IMR-90 (cell line): ENCODE results near the gene PRDX4. TPM values are rescaled to one million over a fixed set of nuclear protein-coding genes. Genes with fewer than 3 reads are reported as not detected.
"Not testable (repeated sequence)": the region's sequence is repeated elsewhere in the genome, so short reads cannot be mapped to it uniquely, and the experiment has no call there.

ENCODE experiments used
- ATAC-seq: fragments of 200-7000 bp; cut with Tn5 transposase; 2 replicates; pipeline ENCODE4 v1.9.1; 2020; ENCODE audit warnings: low read depth, mild to moderate bottlenecking, moderate library complexity
- BruUV-seq: library from RNA; stranded (reverse); fragments of 400-500 nt; replicated peaks from 2 replicates; lab custom pipeline; 2021; lab: Mats Ljungman, UMichigan
- CTCF ChIA-PET: fragments of 300-600 bp; formaldehyde crosslinking; extraction: SDS; loops from one replicate; lab custom pipeline; 2021; ENCODE audit warnings: antibody characterized with exemption; lab: Yijun Ruan, JAX
- POLR2A ChIA-PET: fragments of 300-600 bp; sonication (Branson Sonifier 250); formaldehyde crosslinking; loops from one replicate; lab custom pipeline; 2022; ENCODE audit warnings: antibody characterized with exemption; ENCODE audit not compliant: unreplicated experiment; lab: Charles Lee
- DNase-seq: peaks from one replicate; pipeline ENCODE4 v3.0.0; 2013
- H2AFZ ChIP-seq: replicated peaks from 2 replicates; pipeline ENCODE3; 2013; ENCODE audit warnings: low read length, mild to moderate bottlenecking; ENCODE audit not compliant: poor library complexity
- H2AK5ac ChIP-seq: 2 replicates; pipeline ENCODE4 v1.6.1; 2013; ENCODE audit warnings: low read depth, low read length, inconsistent platforms
- H2AK9ac ChIP-seq: replicated peaks from 2 replicates; pipeline ENCODE3; 2013; ENCODE audit warnings: mild to moderate bottlenecking, low read depth, low read length, moderate library complexity; ENCODE audit not compliant: poor library complexity
- H2BK120ac ChIP-seq: 2 replicates; pipeline ENCODE4 v1.6.1; 2013; ENCODE audit warnings: low read depth, low read length, inconsistent platforms
- H2BK15ac ChIP-seq: 3 replicates; pipeline ENCODE4 v1.6.1; 2013; ENCODE audit warnings: low read depth, low read length, inconsistent platforms
- H2BK20ac ChIP-seq: 2 replicates; pipeline ENCODE4 v1.6.1; 2013; ENCODE audit warnings: low read depth, mild to moderate bottlenecking, inconsistent platforms, low read length, moderate library complexity
- H2BK5ac ChIP-seq: 2 replicates; pipeline ENCODE4 v1.6.1; 2013; ENCODE audit warnings: mild to moderate bottlenecking, low read depth, low read length, inconsistent platforms; ENCODE audit not compliant: poor library complexity, severe bottlenecking
- H3K14ac ChIP-seq: replicated peaks from 2 replicates; pipeline ENCODE4 v1.6.1; 2013; ENCODE audit warnings: low read depth, low read length, inconsistent platforms
- H3K18ac ChIP-seq: 2 replicates; pipeline ENCODE4 v1.6.1; 2013; ENCODE audit warnings: low read depth, low read length, control low read depth
- H3K23ac ChIP-seq: 2 replicates; pipeline ENCODE4 v1.6.1; 2013; ENCODE audit warnings: low read depth, low read length, inconsistent platforms
- H3K27ac ChIP-seq: 2 replicates; pipeline ENCODE4 v1.5.1; 2013; ENCODE audit warnings: mild to moderate bottlenecking, control low read depth, low read length; ENCODE audit not compliant: insufficient read depth
- H3K27me3 ChIP-seq: 2 replicates; pipeline ENCODE4 v1.6.1; 2013; ENCODE audit warnings: low read length; ENCODE audit not compliant: control insufficient read depth, insufficient read depth
- H3K36me3 ChIP-seq: 2 replicates; pipeline ENCODE4 v1.6.1; 2013; ENCODE audit warnings: low read length, mixed read lengths; ENCODE audit not compliant: control insufficient read depth, insufficient read depth
- H3K4ac ChIP-seq: 2 replicates; pipeline ENCODE4 v1.6.1; 2013; ENCODE audit warnings: low read depth, low read length, inconsistent platforms
- H3K4me1 ChIP-seq: 2 replicates; pipeline ENCODE4 v1.6.1; 2013; ENCODE audit warnings: low read length, mixed read lengths; ENCODE audit not compliant: control insufficient read depth, insufficient read depth
- H3K4me2 ChIP-seq: 2 replicates; pipeline ENCODE4 v1.6.1; 2013; ENCODE audit warnings: low read depth, mild to moderate bottlenecking, control low read depth, low read length, moderate library complexity
- H3K4me3 ChIP-seq: 2 replicates; pipeline ENCODE4 v1.5.1; 2013; ENCODE audit warnings: low read depth, mild to moderate bottlenecking, control low read depth, low read length, moderate library complexity; ENCODE audit not compliant: insufficient read depth
- H3K56ac ChIP-seq: 2 replicates; pipeline ENCODE4 v1.6.1; 2013; ENCODE audit warnings: low read length, inconsistent platforms; ENCODE audit not compliant: insufficient read depth; ENCODE audit errors: extremely low read depth
- H3K79me1 ChIP-seq, 2 experiments: 2 replicates each; pipeline ENCODE4 v1.6.1; 2013; ENCODE audit warnings: low read length in 2 of 2, inconsistent platforms in 1 of 2, low read depth in 1 of 2
- H3K9ac ChIP-seq: 2 replicates; pipeline ENCODE4 v1.6.1; 2013; ENCODE audit warnings: low read depth, low read length, control low read depth
- H3K9me1 ChIP-seq: 2 replicates; pipeline ENCODE4 v1.6.1; 2013; ENCODE audit warnings: low read length, inconsistent platforms; ENCODE audit not compliant: insufficient read depth
- H3K9me3 ChIP-seq: 2 replicates; pipeline ENCODE4 v1.6.1; 2013; ENCODE audit warnings: low read length; ENCODE audit not compliant: control insufficient read depth, insufficient read depth
- H4K20me1 ChIP-seq: 2 replicates; pipeline ENCODE4 v1.6.1; 2013; ENCODE audit warnings: low read length, inconsistent platforms; ENCODE audit not compliant: insufficient read depth
- H4K5ac ChIP-seq: 2 replicates; pipeline ENCODE4 v1.6.1; 2013; ENCODE audit warnings: mild to moderate bottlenecking, low read depth, low read length, control low read depth
- H4K8ac ChIP-seq, 2 experiments: 2 replicates each; pipeline ENCODE4 v1.6.1; 2013; ENCODE audit warnings: low read depth in 2 of 2, low read length in 2 of 2, control low read depth in 1 of 2, inconsistent platforms in 1 of 2
- H4K91ac ChIP-seq: 2 replicates; pipeline ENCODE4 v1.6.1; 2013; ENCODE audit warnings: low read depth, low read length, inconsistent platforms; ENCODE audit not compliant: insufficient read depth
- ELK1 ChIP-seq: fragments of 150-350 bp; IDR thresholded peaks from 2 replicates; pipeline ENCODE4 v1.6.1; 2016; ENCODE audit warnings: low read depth, mild to moderate bottlenecking, low read length, moderate library complexity, borderline replicate concordance
- MXI1 ChIP-seq: IDR thresholded peaks from 2 replicates; pipeline ENCODE4 v1.6.1; 2012; ENCODE audit warnings: low read depth, mild to moderate bottlenecking, low read length, moderate library complexity, borderline replicate concordance
- WGBS, 2 experiments: methylation state at CpG; one replicate each; pipeline versions ENCODE4 v1.1.5 to v1.1.7; 2013; ENCODE audit warnings: missing lambda C conversion rate in 2 of 2; ENCODE audit not compliant: insufficient read length in 1 of 2; ENCODE audit errors: extremely low coverage in 2 of 2; 5-methylcytosine and 5-hydroxymethylcytosine counted together
- dilution Hi-C: fragments of 300-500 bp; cut with HindIII; formaldehyde crosslinking; loops from one replicate; pipeline ENCODE4 v1.14.3; 2018; ENCODE audit warnings: low sequenced_read_pairs; ENCODE audit not compliant: unreplicated experiment
- in situ Hi-C: fragments of 300-500 bp; cut with MboI; formaldehyde crosslinking; loops from 3 replicates; pipeline ENCODE4 v1.14.3; 2019; ENCODE audit warnings: low sequenced_read_pairs, inconsistent platforms, mixed read lengths
- intact Hi-C: fragments of 100-400 bp; cut with micrococcal nuclease; formaldehyde crosslinking; loops from 2 replicates; pipeline ENCODE4 v1.10.0; 2022
- polyA plus RNA-seq, 3 experiments: library from polyadenylated mRNA; depleted of rRNA; stranded (reverse); fragments of >200 nt; gene quantifications; 2 replicates each; pipeline ENCODE4 v1.2.3, GENCODE V29; 2012; ENCODE audit warnings: low replicate concordance in 1 of 3
- total RNA-seq: library from RNA; depleted of rRNA; stranded (reverse); fragments of >200 nt; gene quantifications from 2 replicates; pipeline ENCODE4 v1.2.3, GENCODE V29; 2012

The PRDX4 gene
- total and polyA plus RNA-seq, 2 of the 4 experiments (the other 2 are of a cell fraction) = 194 to 226 TPM

GRCh38 chrX:23673108-23673507 lies 5.8 kb downstream of the PRDX4 start:
- ChIA-PET POLR2A (no interaction called here), CTCF (no interaction called here)
- dilution Hi-C loops (no loop called here), intact Hi-C loops (no loop called here), in situ Hi-C loops (no loop called here)
- H4K8ac ChIP-seq = no peak overlapping the region
- H4K20me1 ChIP-seq = no peaks in the 10 kb centered on the region
- H3K23ac ChIP-seq = no peak overlapping the region
- no peak overlapping the region for H2AK9ac ChIP-seq
- H3K9me3 ChIP-seq = no peaks in the 10 kb centered on the region
- BruUV-seq = no TSS peak
- H4K91ac ChIP-seq = no peak overlapping the region
- H3K4me3 ChIP-seq = no peak overlapping the region
- no peaks in the 10 kb centered on the region for H3K27me3 ChIP-seq
- TF ChIP-seq ELK1 = no peak
- no peak for TF ChIP-seq MXI1
- no peak overlapping the region for H2AFZ ChIP-seq
- H2BK5ac ChIP-seq = no peak overlapping the region
- no peaks in the 10 kb centered on the region for H3K9me1 ChIP-seq
- no peak overlapping the region for H3K4ac ChIP-seq
- no peak overlapping the region for H3K4me2 ChIP-seq
- no peak overlapping the region for H3K9ac ChIP-seq
- H2BK20ac ChIP-seq = no peak overlapping the region
- H4K5ac ChIP-seq = no peak overlapping the region
- H2BK15ac ChIP-seq = no peak overlapping the region
- peaks cover 5% of the 10 kb centered on the region; the same call in 1 of the 2 replicates for H3K36me3 ChIP-seq
- H2BK120ac ChIP-seq = no peak overlapping the region
- no peaks in the 10 kb centered on the region for H3K4me1 ChIP-seq
- DNase-seq (no peak), ATAC-seq (no peak)
- WGBS, 2 experiments = no CpG with 5 or more reads among the region's 3 CpGs
- H3K56ac ChIP-seq = no peak overlapping the region
- H3K18ac ChIP-seq = no peak overlapping the region
- H3K27ac ChIP-seq = no peak overlapping the region
- no peak overlapping the region for H2AK5ac ChIP-seq
- H3K14ac ChIP-seq = no peak overlapping the region
- H3K79me1 ChIP-seq = peaks cover 0 to 5% of the 10 kb centered on the region in 2 experiments; a peak in 1 of 4 replicates

GRCh38 chrX:23676486-23676885 lies 9.2 kb downstream of the PRDX4 start:
- H4K20me1 ChIP-seq, H3K27ac ChIP-seq, H2BK5ac ChIP-seq, H3K9me3 ChIP-seq, H3K23ac ChIP-seq, DNase-seq, H3K4me1 ChIP-seq, H3K9me1 ChIP-seq, H3K4me3 ChIP-seq, dilution Hi-C loops, H3K9ac ChIP-seq, H2BK20ac ChIP-seq, H3K79me1 ChIP-seq, H4K5ac ChIP-seq, H2AK9ac ChIP-seq, H2BK120ac ChIP-seq, H3K27me3 ChIP-seq, ATAC-seq, H2AK5ac ChIP-seq, H3K36me3 ChIP-seq, H3K4ac ChIP-seq, H2BK15ac ChIP-seq, H4K91ac ChIP-seq, CTCF ChIA-PET, POLR2A ChIA-PET, H3K4me2 ChIP-seq, H4K8ac ChIP-seq, H3K56ac ChIP-seq, intact Hi-C loops, H3K14ac ChIP-seq, BruUV-seq, H3K18ac ChIP-seq, H2AFZ ChIP-seq: not testable (repeated sequence)
- WGBS, 2 experiments = no CpG with 5 or more reads among the region's 3 CpGs
- in situ Hi-C loops = loop anchor here (25.0 kb wide), 1 partner anchor 486 kb away; no protein-coding TSS in a partner anchor
